OCI-LY7 (cell line): Measurements from ENCODE around the gene GPR137B. TPM values are rescaled to one million over a fixed set of nuclear protein-coding genes. Genes with fewer than 3 reads are reported as not detected.

Experiments used
- BruUV-seq: library from RNA; stranded (reverse); fragments of 400-500 nt; replicated peaks from 2 replicates; lab custom pipeline; 2021; lab: Mats Ljungman, UMichigan
- CTCF ChIA-PET: fragments of 300-600 bp; sonication (Branson Sonifier 250); formaldehyde crosslinking; loops from one replicate; lab custom pipeline; 2022; ENCODE audit warnings: antibody characterized with exemption; ENCODE audit not compliant: unreplicated experiment; lab: Charles Lee
- POLR2A ChIA-PET: fragments of 300-600 bp; sonication (Branson Sonifier 250); formaldehyde crosslinking; loops from one replicate; lab custom pipeline; 2022; ENCODE audit warnings: antibody characterized with exemption; lab: Charles Lee
- DNase-seq: peaks from one replicate; pipeline ENCODE4 v3.0.0-alpha.2; 2015; ENCODE audit warnings: low spot score
- H2AFZ ChIP-seq: fragments of 200-600 bp; sonication (generic), shearing (Covaris generic); 2 replicates; pipeline ENCODE4 v1.6.1; 2014; ENCODE audit warnings: mild to moderate bottlenecking, antibody characterized with exemption, low read length, moderate library complexity
- H3K27ac ChIP-seq: fragments of 200-600 bp; sonication (generic); 2 replicates; pipeline ENCODE4 v1.5.1; 2014; ENCODE audit warnings: mixed run types, low read depth, mild to moderate bottlenecking, moderate library complexity, low read length, inconsistent platforms; ENCODE audit not compliant: poor library complexity, severe bottlenecking
- H3K36me3 ChIP-seq: fragments of 200-600 bp; sonication (generic); 2 replicates; pipeline ENCODE4 v1.6.1; 2014; ENCODE audit warnings: mild to moderate bottlenecking, antibody characterized with exemption, low read length, moderate library complexity, mixed read lengths; ENCODE audit not compliant: insufficient read depth
- H3K4me1 ChIP-seq: fragments of 200-600 bp; sonication (generic); 2 replicates; pipeline ENCODE4 v1.5.1; 2014; ENCODE audit warnings: mild to moderate bottlenecking, low read length; ENCODE audit not compliant: insufficient read depth, poor library complexity, severe bottlenecking
- H3K4me2 ChIP-seq: fragments of 200-600 bp; sonication (generic); 2 replicates; pipeline ENCODE4 v1.6.1; 2014; ENCODE audit warnings: mild to moderate bottlenecking, low read length
- H3K4me3 ChIP-seq: fragments of 200-600 bp; sonication (generic); 2 replicates; pipeline ENCODE4 v1.5.1; 2014; ENCODE audit warnings: mild to moderate bottlenecking, low read depth, low read length; ENCODE audit not compliant: poor library complexity, severe bottlenecking
- H3K79me2 ChIP-seq: fragments of 200-600 bp; sonication (generic); 2 replicates; pipeline ENCODE4 v1.6.1; 2016; ENCODE audit warnings: low read depth, mild to moderate bottlenecking, low read length, moderate library complexity, mixed read lengths; ENCODE audit not compliant: insufficient read depth
- H3K9me2 ChIP-seq: fragments of 200-600 bp; sonication (generic); 2 replicates; pipeline ENCODE4 v1.6.1; 2016; ENCODE audit warnings: mild to moderate bottlenecking, low read length, mixed read lengths; ENCODE audit not compliant: insufficient read depth
- H3K9me3 ChIP-seq: fragments of 200-600 bp; sonication (generic); 2 replicates; pipeline ENCODE4 v1.6.1; 2014; ENCODE audit warnings: mild to moderate bottlenecking, mixed run types, low read length, mixed read lengths
- H4K20me1 ChIP-seq: fragments of 200-600 bp; sonication (generic); 2 replicates; pipeline ENCODE4 v1.6.1; 2014; ENCODE audit warnings: mild to moderate bottlenecking, antibody characterized with exemption, low read length, moderate library complexity, mixed read lengths; ENCODE audit not compliant: insufficient read depth
- EZH2phosphoT487 ChIP-seq: fragments of 200-600 bp; sonication (generic); IDR thresholded peaks from 2 replicates; pipeline ENCODE4 v1.6.1; 2018; ENCODE audit warnings: low read depth, borderline replicate concordance, mild to moderate bottlenecking, mixed run types, antibody characterized with exemption, low read length, moderate library complexity, mixed read lengths
- intact Hi-C: fragments of 100-400 bp; cut with micrococcal nuclease; formaldehyde crosslinking; loops from one replicate; pipeline ENCODE4 v1.10.0; 2022; ENCODE audit not compliant: unreplicated experiment
- total RNA-seq, 2 experiments: library from RNA; depleted of rRNA in 1 of 2; stranded (reverse); fragments of >200 nt in 1 of 2; shearing (Covaris generic) in 1 of 2; gene quantifications; 2 replicates each; pipeline ENCODE4 v1.2.3, GENCODE V29; 2014 to 2022
- TF ChIP-seq, protein P1 (sequence below): fragments of 200-600 bp; sonication (generic); conservative IDR thresholded peaks from 2 replicates; pipeline ENCODE4 v1.5.1; 2014; ENCODE audit warnings: mild to moderate bottlenecking, antibody characterized with exemption, low read length, moderate library complexity, mixed read lengths

The GPR137B gene
- total RNA-seq, 2 experiments from 2014 or later, result 2.8 to 3.1 TPM

DNA sequence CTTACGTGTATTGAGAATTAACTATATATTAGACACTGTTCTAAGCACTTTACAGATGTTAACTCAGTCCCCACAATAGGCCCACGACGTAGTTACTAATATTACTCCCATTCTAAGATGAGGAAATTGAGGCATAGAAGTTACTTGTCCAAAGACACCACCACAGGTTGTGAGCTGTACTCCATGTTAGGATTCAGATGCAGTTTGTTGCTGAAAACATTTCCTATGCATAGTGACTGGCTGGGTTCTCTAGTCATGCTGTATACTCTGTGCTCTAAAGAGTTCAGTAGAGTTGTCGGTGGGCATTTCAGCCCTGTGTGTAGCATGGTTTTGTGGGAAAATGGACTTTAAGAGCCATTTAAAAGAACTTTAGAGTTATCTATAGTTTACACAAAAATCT, 65.2 kb downstream of the GPR137B start:
- no peaks in the 10 kb centered on the region for H3K79me2 ChIP-seq
- no peaks in the 10 kb centered on the region for H3K9me2 ChIP-seq
- ChIA-PET POLR2A (no interaction called here), CTCF (interaction anchor here (1.0 kb wide), 1 partner anchor 63 kb away, joined by 4 read pairs; no protein-coding TSS in a partner anchor)
- H3K4me1 ChIP-seq, result no peaks in the 10 kb centered on the region
- no peak for TF ChIP-seq EZH2phosphoT487
- BruUV-seq, result no TSS peak
- H3K9me3 ChIP-seq, result no peaks in the 10 kb centered on the region
- H3K36me3 ChIP-seq, result peaks cover 3% of the 10 kb centered on the region
- H2AFZ ChIP-seq, result no peak overlapping the region
- DNase-seq, result no peak
- H3K4me2 ChIP-seq, result no peak overlapping the region
- intact Hi-C loops, result no loop called here
- no peak overlapping the region for H3K4me3 ChIP-seq
- H3K27ac ChIP-seq, result no peak overlapping the region
- H4K20me1 ChIP-seq, result no peaks in the 10 kb centered on the region

DNA sequence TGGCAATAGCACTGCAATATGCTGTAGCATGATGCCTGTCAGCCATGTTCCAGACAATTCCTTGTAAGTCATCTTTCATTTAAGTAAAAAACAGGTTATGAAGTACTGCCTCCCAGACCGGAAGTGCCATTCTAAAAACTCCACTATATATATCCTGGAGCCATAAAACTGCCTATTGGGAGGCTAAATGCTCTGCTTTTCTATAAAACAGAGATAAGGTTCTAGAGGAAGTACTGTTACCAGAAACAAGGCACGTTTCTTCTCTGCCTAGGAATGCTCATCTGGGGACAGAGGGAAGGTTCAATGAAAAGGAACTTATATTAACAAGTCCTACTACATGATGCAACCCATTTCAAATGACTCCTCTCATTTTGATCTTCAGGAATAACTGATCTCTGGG, 66.8 kb downstream of the GPR137B start:
- Histone ChIP-seq H3K9me2 (no peaks in the 10 kb centered on the region), H4K20me1 (no peaks in the 10 kb centered on the region), H3K36me3 (no peaks in the 10 kb centered on the region), H3K4me1 (no peaks in the 10 kb centered on the region), H3K27ac (no peak overlapping the region), H3K79me2 (no peaks in the 10 kb centered on the region), H2AFZ (no peak overlapping the region), H3K4me2 (no peak overlapping the region), H3K4me3 (no peak overlapping the region), H3K9me3 (no peaks in the 10 kb centered on the region)
- BruUV-seq, result no TSS peak
- ChIA-PET POLR2A (interaction anchor here (0.7 kb wide), 1 partner anchor 1585 kb away, joined by 3 read pairs; no protein-coding TSS in a partner anchor), CTCF (no interaction called here)
- no peak for DNase-seq
- intact Hi-C loops, result no loop called here
- no peak for TF ChIP-seq EZH2phosphoT487
- TF ChIP-seq, protein P1, sequence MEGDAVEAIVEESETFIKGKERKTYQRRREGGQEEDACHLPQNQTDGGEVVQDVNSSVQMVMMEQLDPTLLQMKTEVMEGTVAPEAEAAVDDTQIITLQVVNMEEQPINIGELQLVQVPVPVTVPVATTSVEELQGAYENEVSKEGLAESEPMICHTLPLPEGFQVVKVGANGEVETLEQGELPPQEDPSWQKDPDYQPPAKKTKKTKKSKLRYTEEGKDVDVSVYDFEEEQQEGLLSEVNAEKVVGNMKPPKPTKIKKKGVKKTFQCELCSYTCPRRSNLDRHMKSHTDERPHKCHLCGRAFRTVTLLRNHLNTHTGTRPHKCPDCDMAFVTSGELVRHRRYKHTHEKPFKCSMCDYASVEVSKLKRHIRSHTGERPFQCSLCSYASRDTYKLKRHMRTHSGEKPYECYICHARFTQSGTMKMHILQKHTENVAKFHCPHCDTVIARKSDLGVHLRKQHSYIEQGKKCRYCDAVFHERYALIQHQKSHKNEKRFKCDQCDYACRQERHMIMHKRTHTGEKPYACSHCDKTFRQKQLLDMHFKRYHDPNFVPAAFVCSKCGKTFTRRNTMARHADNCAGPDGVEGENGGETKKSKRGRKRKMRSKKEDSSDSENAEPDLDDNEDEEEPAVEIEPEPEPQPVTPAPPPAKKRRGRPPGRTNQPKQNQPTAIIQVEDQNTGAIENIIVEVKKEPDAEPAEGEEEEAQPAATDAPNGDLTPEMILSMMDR, result no peak

DNA sequence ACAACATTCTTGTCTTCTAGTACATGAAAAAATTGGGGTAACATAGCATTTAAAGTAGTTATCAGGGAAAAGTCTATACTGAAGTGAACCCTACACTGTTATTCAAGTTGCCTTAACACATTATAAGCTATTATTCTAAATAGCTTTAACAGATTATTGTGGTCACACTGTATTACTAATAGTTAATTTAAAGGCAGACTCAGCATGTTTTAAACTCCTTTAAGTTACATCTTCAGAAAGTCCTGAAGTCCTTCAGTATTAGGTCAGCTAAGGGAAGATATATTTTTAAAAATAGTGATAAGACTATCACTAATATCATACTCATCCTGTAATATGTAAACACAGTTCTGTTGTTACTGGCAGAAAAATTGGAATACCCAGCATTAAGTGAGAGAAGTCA, 67.4 kb downstream of the GPR137B start:
- Histone ChIP-seq H2AFZ (no peak overlapping the region), H3K9me2 (no peaks in the 10 kb centered on the region), H3K36me3 (0 out of 2 replicates have a peak, but pooled peaks cover 4% of the 10 kb centered on the region), H3K27ac (no peak overlapping the region), H4K20me1 (no peaks in the 10 kb centered on the region), H3K4me3 (no peak overlapping the region), H3K79me2 (no peaks in the 10 kb centered on the region), H3K4me1 (no peaks in the 10 kb centered on the region), H3K4me2 (no peak overlapping the region), H3K9me3 (no peaks in the 10 kb centered on the region)
- DNase-seq, result no peak
- intact Hi-C loops, result no loop called here
- CTCF ChIA-PET, result no interaction called here
- TF ChIP-seq, protein P1, result no peak
- TF ChIP-seq EZH2phosphoT487, result no peak
- POLR2A ChIA-PET, result interaction anchor here (0.7 kb wide), 1 partner anchor 36 kb away, joined by 3 read pairs; no protein-coding TSS in a partner anchor
- BruUV-seq, result no TSS peak
